Adipose tissue (tissue), 3 donors: ENCODE data around the gene TBX4. TPM values are rescaled to one million over a fixed set of nuclear protein-coding genes. Genes with fewer than 3 reads are reported as not detected.
"Not testable (repeated sequence)": the region's sequence is repeated elsewhere in the genome, so short reads cannot be mapped to it uniquely, and the experiment has no call there.

ENCODE experiments used
- H3K27ac ChIP-seq: one replicate; pipeline ENCODE4 v1.5.1; 2013; ENCODE audit warnings: low read depth, low read length
- WGBS, 3 donors: extraction: QIAGEN DNeasy Blood & Tissue Kit; methylation state at CpG; one replicate each; pipeline ENCODE4 v1.1.7; 2013; 5-methylcytosine and 5-hydroxymethylcytosine counted together
- polyA plus RNA-seq, 3 donors: library from polyadenylated mRNA; stranded (reverse); fragments of 200-250 nt; gene quantifications; one replicate each; pipeline ENCODE4 v1.2.3, GENCODE V29; 2013
- donor health status: healthy with polysubstance abuse.
- donor health status: Bipolar disorder and iron deficiency.
- donor health status: healthy.

TBX4 gene
- polyA plus RNA-seq, 3 donors: 0.06 TPM; not detected in 1

DNA sequence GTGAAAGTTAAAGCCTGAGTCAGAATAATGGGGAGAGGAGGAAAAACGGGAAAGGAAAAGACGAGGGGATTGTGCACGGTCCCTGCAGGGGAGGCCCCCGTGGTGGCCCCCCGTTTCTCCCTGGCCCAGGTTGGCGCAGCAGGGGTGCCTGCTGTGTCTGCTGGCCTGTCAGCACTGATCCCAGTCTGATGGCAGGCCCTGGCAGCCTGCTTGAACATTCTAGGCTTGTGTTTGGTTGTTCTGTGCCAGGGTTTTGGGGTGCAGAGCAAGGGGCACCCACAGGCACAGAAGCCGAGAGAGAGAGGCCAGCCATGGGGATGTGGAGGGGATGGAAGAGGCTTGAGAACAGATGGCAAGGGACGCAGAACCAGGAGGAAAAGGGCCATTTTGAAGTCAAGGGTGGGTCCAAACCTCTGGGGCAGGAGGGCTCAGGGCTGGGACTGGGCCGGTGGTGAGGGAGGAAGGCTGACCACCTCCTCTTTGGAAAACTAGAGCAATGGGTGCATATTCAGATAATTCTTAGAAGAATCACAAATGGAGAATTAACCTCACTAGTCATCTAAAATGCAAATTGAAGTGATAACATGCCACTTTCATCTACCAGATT is 35.9 kb downstream of the TBX4 start:
- no peak overlapping the region for H3K27ac ChIP-seq
- 82 to 90% (median 84%) methylated on average over 9 of the region's 9 CpGs for WGBS, 3 donors

DNA sequence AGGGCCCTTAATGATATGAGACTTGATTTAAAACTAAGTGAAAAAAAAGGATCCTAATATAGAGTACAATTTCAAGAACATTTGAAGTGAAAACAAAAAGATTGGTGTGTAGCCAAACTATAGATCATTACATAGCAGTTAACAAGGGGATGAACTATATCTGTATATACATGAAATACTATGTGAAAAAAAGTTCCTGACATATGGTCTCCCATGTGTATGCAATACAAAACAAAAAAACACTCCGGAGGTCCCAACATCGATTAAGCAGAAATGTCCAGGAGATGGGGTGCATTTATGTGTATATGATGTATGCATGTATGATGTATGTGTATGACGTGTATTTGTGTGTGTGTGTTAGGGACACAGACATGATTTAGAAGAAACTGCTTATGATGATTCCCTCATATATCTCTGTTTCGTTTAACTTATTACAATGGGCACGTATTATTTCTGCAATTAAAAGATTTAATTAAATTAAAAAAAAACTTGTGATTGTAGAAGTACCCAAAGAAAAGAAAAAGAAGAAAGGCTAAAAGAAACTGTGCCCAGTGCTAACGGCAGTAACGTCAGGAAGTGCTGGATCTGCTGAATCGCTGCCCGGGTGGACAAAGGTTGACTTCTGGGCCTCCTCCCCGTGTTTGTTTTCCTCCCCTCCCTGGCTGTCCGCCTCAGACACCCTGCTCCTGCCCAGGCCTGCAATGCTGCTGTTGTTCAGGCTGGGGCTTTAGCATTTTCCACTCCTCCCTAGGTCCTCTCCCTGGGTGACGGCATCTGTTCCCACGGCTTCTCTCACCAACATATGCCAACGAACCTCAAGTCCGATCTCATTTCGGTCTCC is 36.9 kb downstream of the TBX4 start:
- no peak overlapping the region for H3K27ac ChIP-seq
- 53 to 86% (median 83%) methylated on average over 16 of the region's 16 CpGs for WGBS, 3 donors

DNA sequence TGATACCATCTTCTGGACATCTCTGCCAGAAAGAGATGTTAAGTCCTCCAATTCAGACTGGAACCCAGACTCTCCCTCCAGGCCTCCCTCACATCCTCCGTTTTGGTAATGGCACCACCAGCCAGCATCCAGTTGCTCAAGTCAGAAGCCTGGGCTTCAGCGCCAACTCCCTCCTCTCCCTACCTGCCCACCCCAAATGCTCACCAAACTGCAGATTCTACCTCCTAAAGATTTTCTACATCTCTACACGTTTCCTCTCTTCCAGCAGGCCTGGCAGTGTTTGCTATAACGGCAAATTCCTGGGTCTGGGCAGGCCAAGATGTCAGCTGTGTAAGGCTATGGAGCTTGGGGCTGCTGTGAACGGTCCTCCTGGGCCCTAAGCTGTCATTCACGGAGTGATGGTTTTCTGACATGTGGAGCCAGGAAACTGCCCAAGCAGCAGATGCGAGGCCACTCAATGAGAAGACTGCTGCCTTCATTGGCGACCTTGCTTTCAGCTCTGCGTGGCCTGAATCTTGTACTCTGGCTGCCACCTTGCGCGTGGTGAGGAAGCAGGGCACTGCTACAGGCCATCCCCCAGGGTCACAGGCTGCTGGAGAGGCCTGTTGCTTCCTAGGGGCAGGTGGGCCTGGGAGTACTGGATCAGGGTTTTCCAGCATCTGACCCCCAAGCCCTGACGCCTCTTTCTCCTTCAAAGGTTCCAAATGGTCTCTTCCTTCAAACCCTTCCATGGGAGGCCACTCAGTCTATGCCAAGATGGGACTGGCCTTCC is 37.7 kb downstream of the TBX4 start:
- WGBS, 3 donors: 89 to 95% (median 95%) methylated on average over 12 of the region's 12 CpGs
- H3K27ac ChIP-seq: no peak overlapping the region

DNA sequence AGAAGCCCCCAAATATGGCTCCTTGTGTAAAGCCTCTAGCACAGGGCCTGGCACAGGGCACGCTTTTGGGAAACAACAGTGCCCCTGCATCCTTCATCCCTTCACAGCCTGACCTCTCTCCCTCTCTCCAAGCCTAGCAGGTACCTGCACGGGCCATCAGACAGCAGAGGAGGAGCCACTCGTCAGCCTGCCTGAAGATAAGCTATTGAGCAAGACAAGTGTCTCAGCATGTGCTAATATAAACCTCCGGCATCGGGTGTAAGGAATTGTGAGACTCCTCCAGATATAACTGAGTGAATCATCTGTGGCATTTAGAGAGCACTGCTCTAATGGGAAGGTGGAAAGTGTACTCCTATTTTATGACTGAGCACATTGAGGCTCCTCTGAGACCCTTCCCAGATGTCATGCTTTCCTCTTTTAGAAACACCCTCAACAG is 38.3 kb downstream of the TBX4 start:
- no peak overlapping the region for H3K27ac ChIP-seq
- 75 to 84% (median 77%) methylated on average over 5 of the region's 5 CpGs for WGBS, 3 donors

DNA sequence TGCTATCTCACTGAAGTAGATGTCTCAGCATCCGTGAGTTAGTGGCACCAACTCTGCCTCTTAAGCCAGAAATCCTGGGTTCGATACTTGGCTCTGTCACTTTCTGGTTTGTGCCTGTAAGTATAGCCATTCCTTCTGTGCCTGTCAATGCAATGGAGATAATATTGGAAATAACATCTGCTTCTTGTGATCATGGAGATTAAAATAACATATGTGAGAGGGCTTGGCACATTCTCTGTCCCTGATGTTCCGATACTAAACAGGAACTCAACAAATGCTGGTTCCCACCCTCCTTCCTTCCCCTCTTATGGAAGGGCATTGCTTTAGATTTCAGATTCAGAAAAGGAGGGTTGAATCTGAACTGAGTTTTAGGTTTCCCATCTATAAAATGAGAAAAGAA is 39.8 kb downstream of the TBX4 start:
- WGBS, 3 donors: 69 to 89% (median 76%) methylated on average over 3 of the region's 3 CpGs

DNA sequence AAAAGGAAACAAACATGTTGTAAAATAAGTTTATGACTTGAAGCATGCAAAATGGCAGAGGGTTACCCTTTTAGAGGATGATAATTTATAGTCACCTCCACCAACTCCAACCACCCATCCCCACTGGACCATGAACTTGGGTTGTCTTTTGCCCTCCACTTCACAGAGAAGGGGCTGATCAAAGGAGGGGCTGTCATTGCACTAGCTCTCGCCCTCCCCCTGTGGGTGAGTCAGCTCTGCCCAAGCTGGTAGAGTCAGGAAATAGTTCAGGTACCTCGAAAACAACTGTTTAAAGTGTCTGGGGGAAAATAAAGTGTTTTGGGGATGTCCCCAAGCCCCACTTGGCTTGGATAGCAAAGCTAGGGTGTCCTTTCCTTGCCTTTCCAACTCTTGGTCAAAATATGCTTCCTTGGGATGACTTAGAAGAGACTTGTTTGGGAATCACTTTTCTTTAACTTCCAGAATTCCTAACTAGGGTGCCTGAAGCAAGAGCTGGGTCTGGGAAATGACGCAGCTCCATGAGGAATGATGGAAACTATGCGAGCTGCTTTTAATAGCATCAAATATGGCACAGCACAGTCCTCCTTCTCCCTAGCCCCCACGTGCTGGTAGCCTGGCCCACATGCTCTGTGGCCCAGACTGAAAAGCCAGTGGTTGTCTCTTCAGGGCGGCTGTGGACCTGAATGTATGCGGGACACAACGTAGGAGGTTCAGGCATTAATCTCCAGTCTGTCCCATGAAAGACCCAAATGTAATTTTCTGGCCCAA is 40.7 kb downstream of the TBX4 start:
- WGBS, 3 donors: 83 to 85% (median 84%) methylated on average over 8 of the region's 8 CpGs
- no peak overlapping the region for H3K27ac ChIP-seq

More for the DNA sequence above, 39.8 kb downstream of the TBX4 start:
- H3K27ac ChIP-seq: no peak overlapping the region

DNA sequence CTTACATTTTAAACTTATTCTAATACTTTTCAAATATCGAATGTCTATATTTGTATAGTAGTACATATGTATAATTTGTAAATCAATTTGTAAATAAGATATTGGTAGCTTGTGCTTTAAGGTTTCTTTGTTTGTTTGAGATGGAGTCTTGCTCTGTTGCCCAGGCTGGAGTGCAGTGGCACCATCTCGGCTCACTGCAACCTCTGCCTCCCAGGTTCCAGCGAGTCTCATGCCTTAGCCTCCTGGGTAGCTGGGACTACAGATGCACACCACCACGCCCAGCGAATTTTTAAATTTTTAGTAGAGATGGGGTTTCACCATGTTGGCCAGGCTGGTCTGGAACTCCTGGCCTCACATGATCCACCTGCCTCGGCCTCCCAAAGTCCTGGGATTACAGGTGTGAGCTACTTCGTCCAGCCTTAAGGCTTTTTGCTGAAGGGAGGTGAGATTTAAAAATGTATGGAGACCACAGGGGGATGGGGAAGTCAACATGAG is 41.7 kb downstream of the TBX4 start:
- WGBS, 3 donors: 92 to 94% (median 93%) methylated on average over 7 of the region's 7 CpGs
- not testable (repeated sequence) for H3K27ac ChIP-seq

DNA sequence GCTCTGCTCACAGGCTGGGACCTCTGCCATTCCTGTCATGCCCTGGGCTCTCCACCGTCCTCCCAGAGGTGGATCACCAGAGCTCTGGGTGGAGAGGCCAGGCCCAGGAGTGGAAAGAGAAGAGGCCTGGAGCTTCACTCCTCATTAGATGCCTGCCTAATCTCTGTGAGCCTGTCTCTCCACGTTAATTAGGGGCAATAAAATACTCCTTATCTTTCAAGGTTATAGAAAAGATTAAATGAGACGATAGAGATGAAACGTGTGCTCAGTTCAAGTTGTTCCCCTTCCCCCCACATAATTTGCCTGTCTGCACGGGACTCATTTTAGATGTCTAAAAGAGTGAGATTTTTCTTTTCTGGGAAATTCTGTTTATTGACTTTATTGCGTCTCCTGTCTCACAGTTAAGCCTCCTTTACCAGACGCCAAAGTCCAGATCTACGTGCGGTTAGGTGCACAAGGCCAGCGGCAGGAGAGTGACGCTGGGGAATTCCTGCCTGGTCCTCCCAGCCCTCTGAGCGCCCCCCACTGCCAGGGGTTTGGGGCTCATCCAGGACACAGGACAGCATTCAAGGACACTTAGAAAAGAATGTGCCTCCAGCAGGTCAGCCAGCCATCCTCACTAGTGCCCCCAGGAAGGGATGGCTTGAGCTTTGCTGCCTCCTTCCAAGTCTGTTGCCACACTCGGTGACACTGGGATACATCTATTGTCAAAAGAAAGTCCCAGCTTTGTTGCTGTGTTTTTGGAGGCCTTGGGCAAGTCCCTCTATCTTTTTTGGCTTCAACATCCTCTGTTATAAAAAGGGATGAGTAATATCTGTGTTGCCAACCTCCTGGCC is 42.3 kb downstream of the TBX4 start:
- H3K27ac ChIP-seq: no peak overlapping the region
- WGBS, 3 donors: 49 to 74% (median 71%) methylated on average over 13 of the region's 13 CpGs

DNA sequence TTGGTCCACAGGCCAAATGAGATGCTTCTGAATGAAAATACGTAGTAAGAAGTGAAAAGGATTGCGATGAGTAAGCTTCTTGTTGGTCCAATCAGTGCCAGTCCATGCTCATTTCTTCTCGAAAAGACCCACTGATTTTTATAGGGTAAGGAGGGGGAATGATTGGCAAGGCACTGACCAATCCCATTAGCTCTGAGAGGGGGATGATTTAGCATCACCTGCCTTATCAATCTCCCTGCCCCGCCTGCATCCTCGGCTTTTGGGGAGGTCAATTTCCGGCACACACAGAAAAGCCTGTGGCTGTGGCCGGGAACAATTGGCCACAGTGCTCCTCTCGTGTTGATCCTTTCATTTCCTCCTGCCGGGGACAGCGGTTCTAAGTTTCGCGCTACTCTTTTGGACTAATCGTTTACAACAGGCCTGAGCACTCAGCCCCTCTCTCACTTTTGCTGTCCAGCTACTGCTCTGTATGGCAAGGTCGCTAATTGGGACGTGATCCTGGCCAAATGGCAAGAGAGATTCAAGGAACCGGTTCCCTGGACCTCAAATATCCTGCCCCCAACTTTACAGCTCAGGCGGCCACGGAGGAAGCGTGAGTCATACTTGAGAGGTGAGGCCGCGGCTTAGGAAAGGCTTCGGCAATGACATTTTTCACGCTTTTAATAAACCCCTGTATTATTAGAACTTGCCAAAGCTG is 43.1 kb downstream of the TBX4 start:
- no peak overlapping the region for H3K27ac ChIP-seq
- 64 to 84% (median 82%) methylated on average over 23 of the region's 23 CpGs for WGBS, 3 donors

DNA sequence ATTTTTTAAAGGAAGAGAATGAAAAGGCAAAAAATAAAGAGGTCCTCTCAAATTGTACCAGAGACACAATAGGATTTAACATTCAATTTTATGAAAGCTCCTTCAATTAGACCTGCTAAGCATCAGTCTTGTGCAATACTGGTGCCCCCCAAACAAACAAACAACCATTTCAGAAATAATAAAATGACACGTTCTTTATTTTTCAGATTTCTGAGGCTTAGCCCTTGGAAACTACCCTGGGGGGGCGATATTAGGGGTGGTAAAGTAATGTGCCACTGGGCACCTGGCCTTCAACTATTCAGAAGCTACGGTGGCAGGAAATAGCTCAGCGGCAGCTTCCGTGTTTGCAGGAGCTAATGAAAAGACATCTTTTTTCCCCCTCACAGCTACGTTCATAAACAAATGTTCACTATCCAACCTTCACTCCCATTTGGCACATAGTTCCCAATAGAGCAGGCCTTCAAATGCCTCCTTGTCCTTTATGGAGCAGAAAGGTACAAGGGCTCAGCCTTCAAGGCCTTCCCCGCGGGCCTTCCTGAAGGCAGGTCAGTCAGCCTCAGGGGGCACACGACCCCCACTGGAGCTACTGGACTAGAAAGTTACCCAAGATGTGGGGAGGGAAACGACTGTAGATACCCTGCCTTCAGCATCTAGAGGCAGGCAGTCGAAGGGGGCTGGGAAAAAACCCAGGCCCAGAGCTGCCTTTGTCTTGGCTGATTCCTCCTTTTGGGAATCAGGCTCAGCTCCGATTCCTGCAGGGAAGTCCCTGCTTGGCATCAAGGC is 44.1 kb downstream of the TBX4 start:
- 74 to 81% (median 81%) methylated on average over 12 of the region's 12 CpGs for WGBS, 3 donors
- H3K27ac ChIP-seq: no peak overlapping the region

DNA sequence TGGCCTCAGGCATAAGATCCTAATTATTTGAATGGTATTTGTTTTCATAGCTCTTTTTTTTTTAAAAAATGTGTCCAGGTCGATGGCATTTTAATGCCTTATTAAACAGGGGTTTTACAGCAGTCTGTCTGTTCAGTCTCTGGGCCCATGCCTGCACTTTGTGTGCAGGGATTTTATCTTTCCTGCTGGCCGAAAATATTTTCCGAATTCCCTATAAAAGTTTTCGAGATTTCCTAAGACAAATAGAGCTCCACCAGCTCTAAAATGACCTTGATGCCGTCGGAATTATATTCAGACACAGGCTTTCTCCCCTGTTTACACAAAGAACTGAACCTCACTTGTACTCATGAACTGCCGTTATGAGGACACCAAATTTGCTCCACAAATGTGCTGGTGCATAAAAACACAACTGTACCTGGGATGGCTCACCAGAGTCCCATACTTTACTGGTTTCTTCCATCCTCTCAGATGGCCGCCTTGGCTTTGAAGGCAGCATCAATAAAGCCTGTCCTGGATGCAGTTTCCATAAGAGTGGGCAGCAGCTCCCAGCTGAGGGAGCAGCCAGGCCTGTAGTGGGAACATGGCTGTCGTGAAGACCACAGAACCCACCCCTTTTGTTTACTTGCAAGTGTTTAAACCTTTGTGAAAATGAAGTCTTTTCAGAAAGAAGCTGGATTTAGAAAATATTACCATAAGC is 44.9 kb downstream of the TBX4 start:
- 68 to 88% (median 82%) methylated on average over 9 of the region's 9 CpGs for WGBS, 3 donors
- H3K27ac ChIP-seq: no peak overlapping the region

DNA sequence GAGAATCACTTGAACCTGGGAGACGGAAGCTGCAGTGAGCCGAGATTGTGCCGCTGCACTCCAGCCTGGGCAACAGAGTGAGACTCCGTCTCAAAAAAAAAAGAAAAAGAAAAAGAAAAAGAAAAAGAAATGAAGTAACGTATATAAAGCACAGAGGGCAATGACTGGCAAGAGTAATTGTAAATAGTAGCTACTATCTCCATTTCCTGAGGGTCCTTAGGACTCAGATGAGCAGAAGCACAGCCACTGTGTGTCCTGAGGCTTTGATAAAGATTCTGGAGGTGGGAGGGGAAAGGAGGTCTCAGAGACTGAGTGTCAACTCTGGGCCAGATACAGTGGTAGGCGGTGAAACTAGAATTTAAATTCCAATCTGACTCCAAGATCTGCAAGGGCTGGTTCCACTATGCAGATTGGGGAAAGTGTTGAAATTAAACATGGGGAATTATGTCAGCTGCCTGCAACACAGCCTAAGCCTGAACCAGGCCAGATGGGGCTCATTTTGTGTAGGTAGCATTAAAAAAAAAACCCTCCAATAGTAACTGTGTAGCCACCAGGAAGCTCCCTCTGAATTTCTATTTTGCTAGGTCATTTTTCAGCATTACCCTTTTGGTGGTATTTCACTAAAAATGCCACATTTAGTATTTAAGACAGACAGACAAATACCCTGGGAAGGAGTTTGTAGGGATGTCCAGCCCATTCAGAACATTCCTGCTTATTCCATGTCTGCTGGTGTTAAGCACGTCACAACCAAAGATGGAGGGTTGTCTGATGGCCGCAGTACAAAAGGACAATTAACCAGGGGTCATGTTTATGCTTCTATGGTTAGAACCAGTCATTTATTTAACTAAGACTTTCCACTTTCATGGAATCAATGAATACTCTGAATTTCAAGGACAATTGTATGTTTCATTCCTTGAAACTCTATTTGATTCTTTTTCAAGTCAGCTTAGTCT is 46.1 kb downstream of the TBX4 start:
- H3K27ac ChIP-seq: no peak overlapping the region
- WGBS, 3 donors: 93 to 95% (median 93%) methylated on average over 8 of the region's 8 CpGs

DNA sequence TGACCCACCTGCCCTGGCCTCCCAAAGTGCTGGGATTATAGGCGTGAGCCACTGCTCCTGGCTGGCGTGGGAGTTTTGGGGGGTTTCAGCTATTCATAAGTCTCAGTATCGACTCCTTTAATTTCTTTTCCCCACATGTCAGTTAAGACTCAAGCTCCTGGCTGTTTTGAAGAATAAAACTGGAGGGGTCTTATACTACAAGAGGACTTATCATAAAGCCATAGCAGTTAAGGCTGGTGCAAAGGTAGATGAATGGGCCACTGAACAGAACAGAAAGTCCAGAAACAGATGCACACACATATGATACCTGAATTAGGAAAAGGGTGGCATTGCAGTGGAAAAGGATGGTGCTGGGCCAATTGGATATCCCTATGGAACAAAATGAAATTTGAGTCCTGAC is 47.4 kb downstream of the TBX4 start:
- WGBS, 3 donors: 89 to 97% (median 92%) methylated on average over 3 of the region's 3 CpGs
- no peak overlapping the region for H3K27ac ChIP-seq

DNA sequence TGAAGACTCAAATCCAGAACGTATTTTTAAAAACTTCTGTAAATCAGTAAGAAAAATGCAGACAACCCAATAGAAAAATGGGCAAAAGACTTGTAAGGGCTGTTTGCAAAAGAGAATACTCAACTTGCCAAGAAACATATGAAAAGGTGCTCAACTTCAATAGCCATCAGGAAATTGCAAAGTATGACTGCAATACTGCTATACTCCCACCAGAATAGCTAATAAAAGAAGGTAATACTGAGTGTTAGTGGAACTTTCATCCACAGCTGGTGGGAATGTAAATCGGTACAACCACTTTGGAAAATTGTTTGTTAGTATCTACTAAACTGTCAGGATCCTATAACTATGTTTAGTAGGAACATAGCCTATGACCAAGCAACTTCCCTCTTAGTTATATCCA is 48.1 kb downstream of the TBX4 start:
- WGBS, 3 donors: 85 to 90% (median 88%) methylated on average over 2 of the region's 2 CpGs
- H3K27ac ChIP-seq: no peak overlapping the region

DNA sequence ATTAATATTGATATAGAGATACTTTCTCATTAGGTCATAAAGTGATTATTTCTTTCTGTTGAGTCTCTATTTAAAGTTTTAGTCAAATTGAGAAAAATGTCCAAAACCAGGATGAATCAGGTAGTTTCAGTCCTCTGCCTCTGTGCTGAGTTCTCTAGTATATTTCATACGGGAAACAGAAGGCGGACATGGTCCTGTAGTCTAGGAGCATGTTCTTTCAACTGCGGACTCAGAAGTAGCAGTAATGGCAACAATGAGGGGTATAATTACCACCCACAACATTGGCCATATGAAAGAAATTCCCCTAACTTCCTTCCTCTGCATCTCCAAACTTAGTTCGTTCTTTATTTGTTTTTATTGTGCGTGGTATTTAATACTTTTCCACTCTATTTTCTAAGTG is 50.1 kb downstream of the TBX4 start:
- WGBS, 3 donors: 87 to 90% (median 89%) methylated on average over 5 of the region's 5 CpGs
- H3K27ac ChIP-seq: no peak overlapping the region
